Measurements from ENCODE around the gene MX1. TPM values are rescaled to one million over a fixed set of nuclear protein-coding genes. Genes with fewer than 3 reads are reported as not detected.

MX1 gene
- total and polyA plus RNA-seq, 2 of the 13 experiments (the other 11 are each of a cell fraction or from before 2014, with no cell fraction given) = 2.6 to 5.8 TPM

GRCh38 chr21:41419921-41420862 is 5.8 kb upstream of the MX1 start (continued):
- TF ChIP-seq ATM (IDR thresholded peaks at IDR 0.05; ENCODE audit: borderline replicate concordance) = no peak
- no peak for TF ChIP-seq ZC3H4 (CRISPR knock-in tag; IDR thresholded peaks at IDR 0.05; ENCODE audit: borderline replicate concordance)
- no peak for TF ChIP-seq BRD4 (CRISPR knock-in tag; IDR thresholded peaks at IDR 0.05)
- TF ChIP-seq ZNF333 (CRISPR knock-in tag; IDR thresholded peaks at IDR 0.05; ENCODE audit: borderline replicate concordance) = no peak
- no peak for TF ChIP-seq SSRP1 (CRISPR knock-in tag; IDR thresholded peaks at IDR 0.05)
- 0 out of 2 replicates have a peak, but pooled peaks have one; percentile 12 for TF ChIP-seq YEATS2 (CRISPR knock-in tag; IDR thresholded peaks at IDR 0.05; ENCODE audit: borderline replicate concordance)
- peak; percentile 70 for TF ChIP-seq HDAC1 (CRISPR knock-in tag; IDR thresholded peaks at IDR 0.05)
- no peak for TF ChIP-seq NFE2L2 (IDR thresholded peaks at IDR 0.05; ENCODE audit: low read length)
- no peak for TF ChIP-seq DZIP1 (CRISPR knock-in tag; IDR thresholded peaks at IDR 0.05)
- no peak for TF ChIP-seq ZNF432 (CRISPR knock-in tag; IDR thresholded peaks at IDR 0.05; ENCODE audit: borderline replicate concordance)
- no peak for TF ChIP-seq ARNTL (CRISPR knock-in tag; IDR thresholded peaks at IDR 0.05)
- peak; percentile 37; the same call in 1 of the 2 replicates for TF ChIP-seq RBFOX2 (IDR thresholded peaks at IDR 0.05; ENCODE audit: low read depth, low read length)
- TF ChIP-seq HOXD1 (CRISPR knock-in tag; IDR thresholded peaks at IDR 0.05) = 0 out of 2 replicates have a peak, but pooled peaks have one; percentile 24
- TF ChIP-seq HIVEP1 (CRISPR knock-in tag; IDR thresholded peaks at IDR 0.05) = no peak
- no peak for TF ChIP-seq ZNF24 (IDR thresholded peaks at IDR 0.05)
- 0 out of 2 replicates have a peak, but pooled peaks have one; percentile 30 for TF ChIP-seq ZBTB7A (CRISPR knock-in tag; IDR thresholded peaks at IDR 0.05)
- no peak for TF ChIP-seq ZNF724P (CRISPR knock-in tag; IDR thresholded peaks at IDR 0.05; ENCODE audit: borderline replicate concordance)
- no peak for TF ChIP-seq MAZ (IDR thresholded peaks at IDR 0.05; ENCODE audit: borderline replicate concordance, low read depth, low read length)
- 0 out of 2 replicates have a peak, but pooled peaks have one; percentile 27 for TF ChIP-seq MAZ (CRISPR knock-in tag; IDR thresholded peaks at IDR 0.05; ENCODE audit: low read depth)
- TF ChIP-seq MAFG (CRISPR knock-in tag; IDR thresholded peaks at IDR 0.05) = no peak
- no peak for TF ChIP-seq TFE3 (CRISPR knock-in tag; IDR thresholded peaks at IDR 0.05)
- no peak for TF ChIP-seq RBM22 (optimal IDR thresholded peaks at IDR 0.05; ENCODE audit: low read length)
- TF ChIP-seq DNMT3B (CRISPR knock-in tag; conservative IDR thresholded peaks at IDR 0.05) = no peak
- TF ChIP-seq DDIT3 (CRISPR knock-in tag; IDR thresholded peaks at IDR 0.05) = no peak
- TF ChIP-seq ZFP91 (CRISPR knock-in tag; IDR thresholded peaks at IDR 0.05; ENCODE audit: borderline replicate concordance) = peak; percentile 52; the same call in 1 of the 2 replicates

Data from HepG2 (cell line).